HG03135 (cell line): Measurements from ENCODE around the gene DGKG.

Experiments used
- ATAC-seq: cut with Tn5 transposase; IDR thresholded peaks from one replicate; pipeline ENCODE4 v1.9.1; 2021; ENCODE audit warnings: mild to moderate bottlenecking, moderate library complexity; ENCODE audit not compliant: unreplicated experiment

DGKG gene

GRCh38 chr3:186216900-186217819 is 144.9 kb downstream of the DGKG start:
- ATAC-seq = no peak

- no peak for ATAC-seq
These were observed 147.4 kb downstream of the DGKG start for GRCh38 chr3:186214670-186215069.

GRCh38 chr3:186213946-186214345 is 148.1 kb downstream of the DGKG start:
- ATAC-seq = no peak

GRCh38 chr3:186212611-186213010 is 149.4 kb downstream of the DGKG start:
- ATAC-seq = no peak

- no peak for ATAC-seq
These were observed 151.1 kb downstream of the DGKG start for GRCh38 chr3:186210852-186211500.

GRCh38 chr3:186209810-186210752 is 152.0 kb downstream of the DGKG start:
- ATAC-seq = peak; percentile 34

GRCh38 chr3:186208296-186208989 is 153.6 kb downstream of the DGKG start:
- ATAC-seq = no peak

GRCh38 chr3:186207515-186207914 is 154.5 kb downstream of the DGKG start:
- no peak for ATAC-seq

- no peak for ATAC-seq
These were observed 161.3 kb downstream of the DGKG start for GRCh38 chr3:186200726-186201125.

- ATAC-seq = no peak
These were observed 163.6 kb downstream of the DGKG start for GRCh38 chr3:186198442-186198841.

- ATAC-seq = no peak
These were observed 167.6 kb downstream of the DGKG start for GRCh38 chr3:186194451-186194811.

GRCh38 chr3:186193534-186194450 is 168.2 kb downstream of the DGKG start:
- no peak for ATAC-seq

GRCh38 chr3:186192823-186193222 is 169.2 kb downstream of the DGKG start:
- no peak for ATAC-seq

GRCh38 chr3:186189492-186189891 is 172.5 kb downstream of the DGKG start:
- no peak for ATAC-seq

GRCh38 chr3:186187401-186188275 is 174.4 kb downstream of the DGKG start:
- ATAC-seq = no peak

- ATAC-seq = peak; percentile 59
These were observed 176.7 kb downstream of the DGKG start for GRCh38 chr3:186185194-186185787.

GRCh38 chr3:186184021-186184420 is 178.0 kb downstream of the DGKG start:
- ATAC-seq = no peak

GRCh38 chr3:186182850-186183249 is 179.2 kb downstream of the DGKG start:
- ATAC-seq = no peak
